ENCODE results near the gene GGA2. TPM values are rescaled to one million over a fixed set of nuclear protein-coding genes. Genes with fewer than 3 reads are reported as not detected.

Gene GGA2
- total RNA-seq, 5 donors from 2014 or later (not counting 1 experiment from before 2014, with no cell fraction given), result 84.0 to 146 (median 99.6) TPM

GRCh38 chr16:23535901-23536300, 25.6 kb upstream of the GGA2 start:
- no peak overlapping the region for H3K27ac ChIP-seq (ENCODE audit: low read length)
- Mint-ChIP-seq H3K9me3 (no peaks in the 10 kb centered on the region), H3K36me3 (peaks cover 22% of the 10 kb centered on the region), H3K27ac (no peak overlapping the region), H3K27me3 (no peaks in the 10 kb centered on the region), H3K4me1 (no peaks in the 10 kb centered on the region), H3K4me3 (no peak overlapping the region)
- H3K4me1 ChIP-seq (ENCODE audit: control insufficient read depth in 1 of 2, extremely low read depth in 1 of 2, insufficient read depth in 2 of 2, low read length in 2 of 2), result no peaks in the 10 kb centered on the region
- DNase-seq (no peak), ATAC-seq (replicated peaks in 1 of 4) (no peak)
- no peaks in the 10 kb centered on the region for H3K9me3 ChIP-seq
- CTCF ChIA-PET, result no interaction called here
- WGBS (ENCODE audit: insufficient coverage), result no CpG with 5 or more reads among the region's 2 CpGs
- no peaks in the 10 kb centered on the region for H3K27me3 ChIP-seq (replicated peaks in 1 of 2; ENCODE audit: control insufficient read depth in 2 of 2, extremely low read depth in 1 of 2, insufficient read depth in 2 of 2, low read length in 1 of 2)
- H3K36me3 ChIP-seq (ENCODE audit: control insufficient read depth in 2 of 2, extremely low read depth in 1 of 2, insufficient read depth in 1 of 2, low read length in 1 of 2), result peaks cover 10 to 59% of the 10 kb centered on the region in 2 donors
- POLR2A ChIA-PET, result no interaction called here
- H3K4me3 ChIP-seq (ENCODE audit: control insufficient read depth in 1 of 2, extremely low read depth in 1 of 2, low read length in 1 of 2), result no peak overlapping the region

- CTCF ChIA-PET, result no interaction called here
- Mint-ChIP-seq H3K4me1 (no peaks in the 10 kb centered on the region), H3K27ac (no peak overlapping the region), H3K27me3 (no peaks in the 10 kb centered on the region), H3K9me3 (no peaks in the 10 kb centered on the region), H3K4me3 (no peak overlapping the region), H3K36me3 (peaks cover 22% of the 10 kb centered on the region)
- POLR2A ChIA-PET, result no interaction called here
- DNase-seq (no peak), ATAC-seq (replicated peaks in 1 of 4) (no peak)
- Histone ChIP-seq H3K27me3 (replicated peaks in 1 of 2; ENCODE audit: control insufficient read depth in 2 of 2, extremely low read depth in 1 of 2, insufficient read depth in 2 of 2, low read length in 1 of 2) (no peaks in the 10 kb centered on the region), H3K9me3 (no peaks in the 10 kb centered on the region), H3K27ac (ENCODE audit: low read length) (no peak overlapping the region), H3K4me1 (ENCODE audit: control insufficient read depth in 1 of 2, extremely low read depth in 1 of 2, insufficient read depth in 2 of 2, low read length in 2 of 2) (no peaks in the 10 kb centered on the region), H3K4me3 (ENCODE audit: control insufficient read depth in 1 of 2, extremely low read depth in 1 of 2, low read length in 1 of 2) (no peak overlapping the region), H3K36me3 (ENCODE audit: control insufficient read depth in 2 of 2, extremely low read depth in 1 of 2, insufficient read depth in 1 of 2, low read length in 1 of 2) (peaks cover 10 to 52% of the 10 kb centered on the region in 2 donors)
- WGBS (ENCODE audit: insufficient coverage), result 95% methylated on average over 10 of the region's 19 CpGs
These were observed 24.9 kb upstream of the GGA2 start for GRCh38 chr16:23534868-23535860.

GRCh38 chr16:23532448-23532847, 22.2 kb upstream of the GGA2 start:
- no peak overlapping the region for H3K27ac ChIP-seq (ENCODE audit: low read length)
- Mint-ChIP-seq H3K4me1 (no peaks in the 10 kb centered on the region), H3K36me3 (peaks cover 27% of the 10 kb centered on the region), H3K27me3 (no peaks in the 10 kb centered on the region), H3K4me3 (no peak overlapping the region), H3K9me3 (no peaks in the 10 kb centered on the region), H3K27ac (no peak overlapping the region)
- no peaks in the 10 kb centered on the region for H3K4me1 ChIP-seq (ENCODE audit: control insufficient read depth in 1 of 2, extremely low read depth in 1 of 2, insufficient read depth in 2 of 2, low read length in 2 of 2)
- DNase-seq (no peak), ATAC-seq (replicated peaks in 1 of 4) (no peak)
- no peaks in the 10 kb centered on the region for H3K27me3 ChIP-seq (replicated peaks in 1 of 2; ENCODE audit: control insufficient read depth in 2 of 2, extremely low read depth in 1 of 2, insufficient read depth in 2 of 2, low read length in 1 of 2)
- no peak overlapping the region for H3K4me3 ChIP-seq (ENCODE audit: control insufficient read depth in 1 of 2, extremely low read depth in 1 of 2, low read length in 1 of 2)
- no peaks in the 10 kb centered on the region for H3K9me3 ChIP-seq
- H3K36me3 ChIP-seq (ENCODE audit: control insufficient read depth in 2 of 2, extremely low read depth in 1 of 2, insufficient read depth in 1 of 2, low read length in 1 of 2), result peaks cover 16 to 61% of the 10 kb centered on the region in 2 donors
- POLR2A ChIA-PET, result no interaction called here
- 100% methylated on average over 1 of the region's 1 CpG for WGBS (ENCODE audit: insufficient coverage)
- CTCF ChIA-PET, result no interaction called here

- peaks cover 28% of the 10 kb centered on the region for H3K36me3 Mint-ChIP-seq
- H3K4me1 Mint-ChIP-seq, result no peaks in the 10 kb centered on the region
- no peak overlapping the region for H3K4me3 Mint-ChIP-seq
- Histone ChIP-seq H3K4me3 (ENCODE audit: control insufficient read depth in 1 of 2, extremely low read depth in 1 of 2, low read length in 1 of 2) (no peak overlapping the region), H3K27ac (ENCODE audit: low read length) (no peak overlapping the region), H3K27me3 (replicated peaks in 1 of 2; ENCODE audit: control insufficient read depth in 2 of 2, extremely low read depth in 1 of 2, insufficient read depth in 2 of 2, low read length in 1 of 2) (no peaks in the 10 kb centered on the region), H3K4me1 (ENCODE audit: control insufficient read depth in 1 of 2, extremely low read depth in 1 of 2, insufficient read depth in 2 of 2, low read length in 2 of 2) (no peaks in the 10 kb centered on the region), H3K9me3 (no peaks in the 10 kb centered on the region), H3K36me3 (ENCODE audit: control insufficient read depth in 2 of 2, extremely low read depth in 1 of 2, insufficient read depth in 1 of 2, low read length in 1 of 2) (peaks cover 17 to 58% of the 10 kb centered on the region in 2 donors)
- no peak overlapping the region for H3K27ac Mint-ChIP-seq
- POLR2A ChIA-PET, result no interaction called here
- ATAC-seq (replicated peaks in 1 of 4) (no peak), DNase-seq (no peak)
- CTCF ChIA-PET, result interaction anchor here in 1 of 2 donors (0.6 kb wide), 1 partner anchor 272 kb away, joined by 4 read pairs; no protein-coding TSS in a partner anchor
- H3K9me3 Mint-ChIP-seq, result no peaks in the 10 kb centered on the region
- H3K27me3 Mint-ChIP-seq, result no peaks in the 10 kb centered on the region
- WGBS (ENCODE audit: insufficient coverage), result 100% methylated on average over 1 of the region's 5 CpGs
These were observed 19.8 kb upstream of the GGA2 start for GRCh38 chr16:23530062-23530461.

- H3K4me3 Mint-ChIP-seq, result no peak overlapping the region
- H3K4me1 Mint-ChIP-seq, result no peaks in the 10 kb centered on the region
- H3K27me3 Mint-ChIP-seq, result no peaks in the 10 kb centered on the region
- H3K4me3 ChIP-seq (ENCODE audit: control insufficient read depth in 1 of 2, extremely low read depth in 1 of 2, low read length in 1 of 2), result no peak overlapping the region
- CTCF ChIA-PET, result no interaction called here
- 100% methylated on average over 4 of the region's 10 CpGs for WGBS (ENCODE audit: insufficient coverage)
- no peak overlapping the region for H3K27ac ChIP-seq (ENCODE audit: low read length)
- POLR2A ChIA-PET, result interaction anchor here in 1 of 2 donors (0.5 kb wide), 1 partner anchor 1014 kb away, joined by 7 read pairs; no protein-coding TSS in a partner anchor
- no peaks in the 10 kb centered on the region for H3K4me1 ChIP-seq (ENCODE audit: control insufficient read depth in 1 of 2, extremely low read depth in 1 of 2, insufficient read depth in 2 of 2, low read length in 2 of 2)
- H3K36me3 ChIP-seq (ENCODE audit: control insufficient read depth in 2 of 2, extremely low read depth in 1 of 2, insufficient read depth in 1 of 2, low read length in 1 of 2), result peaks cover 16 to 58% of the 10 kb centered on the region in 2 donors
- no peak for ATAC-seq (replicated peaks in 1 of 4)
- H3K27me3 ChIP-seq (replicated peaks in 1 of 2; ENCODE audit: control insufficient read depth in 2 of 2, extremely low read depth in 1 of 2, insufficient read depth in 2 of 2, low read length in 1 of 2), result no peaks in the 10 kb centered on the region
- no peak for DNase-seq
- no peaks in the 10 kb centered on the region for H3K9me3 ChIP-seq
- no peak overlapping the region for H3K27ac Mint-ChIP-seq
- peaks cover 34% of the 10 kb centered on the region for H3K36me3 Mint-ChIP-seq
- H3K9me3 Mint-ChIP-seq, result no peaks in the 10 kb centered on the region
These were observed 18.5 kb upstream of the GGA2 start for GRCh38 chr16:23528644-23529310.

GRCh38 chr16:23527961-23528643, 17.8 kb upstream of the GGA2 start:
- no peaks in the 10 kb centered on the region for H3K27me3 ChIP-seq (replicated peaks in 1 of 2; ENCODE audit: control insufficient read depth in 2 of 2, extremely low read depth in 1 of 2, insufficient read depth in 2 of 2, low read length in 1 of 2)
- H3K9me3 Mint-ChIP-seq, result no peaks in the 10 kb centered on the region
- H3K36me3 ChIP-seq (ENCODE audit: control insufficient read depth in 2 of 2, extremely low read depth in 1 of 2, insufficient read depth in 1 of 2, low read length in 1 of 2), result peaks cover 16 to 59% of the 10 kb centered on the region in 2 donors
- no peak overlapping the region for H3K4me3 ChIP-seq (ENCODE audit: control insufficient read depth in 1 of 2, extremely low read depth in 1 of 2, low read length in 1 of 2)
- no peak overlapping the region for H3K4me3 Mint-ChIP-seq
- DNase-seq (no peak), ATAC-seq (replicated peaks in 1 of 4) (no peak)
- POLR2A ChIA-PET, result no interaction called here
- no peak overlapping the region for H3K27ac Mint-ChIP-seq
- CTCF ChIA-PET, result no interaction called here
- H3K4me1 Mint-ChIP-seq, result no peaks in the 10 kb centered on the region
- H3K4me1 ChIP-seq (ENCODE audit: control insufficient read depth in 1 of 2, extremely low read depth in 1 of 2, insufficient read depth in 2 of 2, low read length in 2 of 2), result no peaks in the 10 kb centered on the region
- 90% methylated on average over 5 of the region's 11 CpGs for WGBS (ENCODE audit: insufficient coverage)
- H3K27ac ChIP-seq (ENCODE audit: low read length), result no peak overlapping the region
- H3K27me3 Mint-ChIP-seq, result no peaks in the 10 kb centered on the region
- no peaks in the 10 kb centered on the region for H3K9me3 ChIP-seq
- peaks cover 35% of the 10 kb centered on the region for H3K36me3 Mint-ChIP-seq
